HG03469 (cell line): Measurements from ENCODE around the gene SH3BGRL2.

Experiments
- ATAC-seq: cut with Tn5 transposase; IDR thresholded peaks from one replicate; pipeline ENCODE4 v1.9.1; 2021; ENCODE audit warnings: mild to moderate bottlenecking, moderate library complexity, moderate number of reproducible peaks; ENCODE audit not compliant: unreplicated experiment

SH3BGRL2 gene

DNA sequence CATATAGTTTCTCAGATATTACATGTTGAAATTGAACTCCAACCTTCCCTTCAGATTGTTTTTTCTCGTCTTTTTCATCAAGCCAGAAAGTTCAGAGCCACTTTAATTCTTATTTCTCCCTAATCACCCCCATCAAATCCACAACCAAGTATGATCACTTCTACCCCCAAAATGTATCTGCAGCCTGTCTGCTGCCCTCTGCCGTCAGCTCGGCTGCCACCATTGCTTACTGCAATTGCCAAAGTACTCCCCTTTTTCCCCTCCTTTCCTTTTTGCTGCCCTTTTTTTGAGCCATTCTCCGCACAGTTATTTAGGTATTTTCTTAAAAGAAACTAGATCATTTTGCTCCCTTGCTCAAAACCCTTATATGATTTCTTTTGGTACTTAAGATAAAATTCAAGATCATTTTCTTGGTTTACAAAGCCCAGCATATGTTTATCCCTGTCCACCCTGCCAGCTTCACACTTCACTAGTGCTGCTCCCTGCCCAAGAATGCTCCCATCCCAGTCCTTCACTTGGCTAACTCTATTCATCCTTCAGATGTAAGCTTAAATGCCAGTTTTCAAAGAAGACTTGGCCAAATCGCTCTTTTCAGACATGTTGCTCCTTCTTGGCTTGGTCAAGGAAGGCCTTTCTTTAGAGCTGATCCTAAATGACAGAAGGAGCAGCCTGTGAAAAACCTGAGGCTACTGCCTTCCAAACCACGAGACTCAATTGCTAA, 63.7 kb downstream of the SH3BGRL2 start:
- no peak for ATAC-seq

DNA sequence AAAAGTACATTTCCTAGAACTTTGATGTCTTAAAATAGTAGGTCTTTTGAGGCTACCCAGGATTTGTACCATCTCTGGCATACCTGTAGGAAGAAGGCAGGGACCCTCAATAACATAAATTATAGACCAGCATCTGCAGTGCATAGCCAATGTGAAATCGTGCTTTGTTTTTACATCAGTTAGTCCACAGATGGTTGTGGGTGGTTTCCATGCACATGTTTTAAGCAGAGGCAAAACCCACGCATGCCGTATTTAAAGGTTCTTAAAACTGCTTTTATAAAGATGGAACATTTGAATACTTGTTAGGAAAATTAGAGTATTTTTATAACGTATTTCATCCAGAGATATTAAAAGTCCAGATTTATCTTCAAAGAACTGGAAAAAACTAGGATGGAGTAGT, 66.3 kb downstream of the SH3BGRL2 start:
- ATAC-seq: no peak

DNA sequence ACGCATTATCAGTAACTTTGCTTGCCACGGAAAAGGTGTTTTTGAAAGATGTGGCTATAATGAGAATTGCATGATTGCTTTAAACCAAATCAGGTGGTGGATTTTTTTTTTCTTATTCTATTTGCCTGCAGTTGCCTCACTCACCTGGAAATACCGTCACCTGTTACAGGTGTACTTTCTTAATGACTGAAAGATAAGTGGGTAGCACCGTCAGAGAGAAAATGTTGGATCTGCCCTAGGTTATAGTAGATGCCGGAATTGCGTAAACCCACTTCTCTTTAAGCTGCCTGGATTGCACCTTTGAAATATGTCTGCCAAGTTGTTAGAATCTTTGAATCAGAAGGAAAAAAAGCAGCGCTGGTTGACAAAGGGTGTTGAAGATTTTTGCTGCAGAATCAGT, 68.5 kb downstream of the SH3BGRL2 start:
- ATAC-seq: no peak

DNA sequence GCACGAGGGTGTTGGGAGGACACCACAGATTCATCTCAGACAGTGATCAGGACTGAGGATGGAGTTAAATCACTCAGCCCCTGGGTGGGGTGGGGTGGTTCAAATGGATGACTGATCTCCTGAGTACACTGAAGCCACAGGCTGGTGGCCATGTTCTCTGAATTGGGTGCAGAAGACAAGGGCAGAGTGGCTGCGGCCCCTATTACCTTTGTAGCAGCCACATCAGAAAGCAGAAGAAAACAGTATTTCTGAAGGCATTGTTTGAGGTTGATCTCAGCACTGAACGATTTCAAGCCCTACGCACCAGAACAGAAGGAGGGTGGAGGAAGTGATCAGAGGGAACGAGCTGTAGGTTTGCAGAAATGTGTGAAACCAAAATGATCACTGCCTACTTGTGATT, 71.6 kb downstream of the SH3BGRL2 start:
- no peak for ATAC-seq

GRCh38 chr6:79704200-79704599, 73.1 kb downstream of the SH3BGRL2 start:
- ATAC-seq: no peak

- no peak for ATAC-seq
Measured at GRCh38 chr6:79705456-79705995, 74.4 kb downstream of the SH3BGRL2 start.

GRCh38 chr6:79706527-79706926, 75.4 kb downstream of the SH3BGRL2 start:
- ATAC-seq: no peak

GRCh38 chr6:79707621-79708020, 76.5 kb downstream of the SH3BGRL2 start:
- ATAC-seq: no peak

- no peak for ATAC-seq
Measured at GRCh38 chr6:79708095-79708791, 77.1 kb downstream of the SH3BGRL2 start.

DNA sequence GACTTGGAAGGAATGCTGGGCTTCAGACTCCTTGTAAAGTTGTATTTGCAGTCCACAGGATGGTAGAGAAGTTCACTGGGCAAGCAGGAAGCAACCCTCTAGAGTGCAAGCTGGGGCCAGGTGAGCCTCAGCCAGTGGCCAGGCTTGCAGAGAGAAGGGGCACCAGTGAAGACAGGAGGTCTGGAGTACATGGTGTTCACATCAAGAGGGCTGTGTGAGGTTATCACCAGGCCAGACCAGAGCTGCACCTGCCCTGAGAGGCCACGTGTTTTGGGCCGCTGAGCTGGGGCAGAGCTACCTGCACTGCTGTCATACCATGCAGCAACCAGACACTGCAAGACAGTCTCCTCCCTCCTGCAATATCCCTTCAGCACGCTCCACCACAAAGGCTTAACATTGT, 79.0 kb downstream of the SH3BGRL2 start:
- no peak for ATAC-seq

DNA sequence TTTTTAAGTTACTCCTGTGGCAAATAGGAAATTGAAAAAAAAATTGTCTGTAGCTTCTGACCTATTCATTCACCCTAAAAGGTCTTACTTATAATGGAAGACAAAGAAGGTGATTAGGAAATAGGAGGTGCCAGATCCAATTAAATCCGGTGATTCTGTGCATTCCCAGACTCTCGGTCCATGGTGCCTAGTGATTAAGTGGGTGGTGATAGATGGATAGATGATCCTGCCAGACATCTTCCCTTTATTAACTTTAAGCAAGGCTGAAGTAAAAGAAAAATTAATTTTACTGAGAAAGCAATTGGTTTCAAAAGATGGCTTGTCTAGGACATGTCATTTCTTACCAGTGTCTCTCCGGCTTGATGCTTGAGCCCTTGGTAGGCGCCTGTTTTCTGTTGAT, 80.0 kb downstream of the SH3BGRL2 start:
- no peak for ATAC-seq

DNA sequence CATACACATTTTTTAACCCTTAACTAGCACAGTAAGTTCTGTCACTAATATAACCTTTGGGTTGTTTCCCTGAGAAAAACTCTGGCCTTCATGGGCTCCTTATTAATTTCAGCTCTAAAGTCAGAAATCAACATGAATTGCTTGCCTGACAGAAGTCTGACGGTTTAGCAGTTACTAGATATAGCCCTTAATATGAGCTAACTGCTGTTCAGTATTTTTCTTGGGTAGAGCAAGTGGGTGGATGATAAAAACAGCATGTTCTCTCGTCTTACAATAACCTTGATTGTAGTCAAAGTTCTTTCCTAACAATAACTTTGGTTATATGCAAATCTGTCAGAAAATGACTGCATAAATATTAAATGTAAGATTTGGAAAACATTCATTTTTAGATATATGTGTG, 81.0 kb downstream of the SH3BGRL2 start:
- no peak for ATAC-seq

DNA sequence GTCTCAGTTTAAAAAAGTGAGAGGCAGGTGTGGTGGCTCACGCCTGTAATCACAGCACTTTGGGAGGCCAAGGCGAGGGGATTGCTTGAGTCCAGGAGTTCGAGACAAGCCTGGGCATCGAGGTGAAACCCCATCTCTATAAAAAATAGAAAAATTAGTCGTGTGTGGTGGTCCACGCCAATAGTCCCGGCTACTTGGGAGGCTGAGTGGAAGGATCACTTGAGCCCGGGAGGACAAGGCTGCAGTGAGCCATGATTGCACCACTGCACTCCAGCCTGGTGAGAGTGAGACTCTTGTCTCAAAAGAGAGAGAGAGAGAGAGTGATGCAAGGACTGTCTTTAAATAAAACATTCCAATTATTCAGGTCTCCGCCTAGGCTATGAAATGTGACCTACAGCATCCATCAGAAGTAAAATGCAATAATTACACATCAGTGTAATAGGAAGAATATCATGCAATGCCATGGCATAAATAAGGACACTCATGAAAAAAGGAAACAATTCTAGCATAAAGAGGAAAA, 81.5 kb downstream of the SH3BGRL2 start:
- no peak for ATAC-seq

DNA sequence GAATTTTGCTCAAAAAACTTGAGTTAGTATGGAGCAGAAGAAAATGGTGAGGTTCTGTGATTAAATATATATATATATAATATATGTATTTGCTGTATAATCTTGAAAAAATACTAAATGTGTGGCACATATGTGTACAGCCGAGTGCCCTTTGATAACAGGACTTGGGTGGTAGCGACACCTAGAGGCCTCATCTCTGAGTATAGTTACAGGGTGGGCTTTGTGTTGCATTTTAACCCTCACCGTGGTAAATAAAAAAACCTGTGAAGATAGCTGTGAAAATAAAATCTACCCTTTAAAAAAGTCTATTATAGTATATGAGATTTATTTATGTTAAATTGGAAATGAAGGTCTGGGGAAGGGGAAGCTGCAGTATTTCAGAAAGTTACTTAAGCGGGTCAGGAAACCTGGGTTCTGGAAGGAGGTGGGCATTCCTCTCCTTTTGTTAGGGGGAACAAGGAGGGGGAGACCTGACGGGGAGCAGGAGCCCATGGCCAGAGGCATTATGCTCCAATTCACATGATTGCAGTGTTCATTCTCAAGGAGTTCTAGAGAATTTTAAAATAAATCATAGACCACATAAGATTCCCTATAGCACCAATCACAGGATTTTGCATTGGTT, 82.7 kb downstream of the SH3BGRL2 start:
- ATAC-seq: no peak

GRCh38 chr6:79717989-79718388, 86.9 kb downstream of the SH3BGRL2 start:
- no peak for ATAC-seq

- no peak for ATAC-seq
Measured at GRCh38 chr6:79718509-79719247, 87.5 kb downstream of the SH3BGRL2 start.

DNA sequence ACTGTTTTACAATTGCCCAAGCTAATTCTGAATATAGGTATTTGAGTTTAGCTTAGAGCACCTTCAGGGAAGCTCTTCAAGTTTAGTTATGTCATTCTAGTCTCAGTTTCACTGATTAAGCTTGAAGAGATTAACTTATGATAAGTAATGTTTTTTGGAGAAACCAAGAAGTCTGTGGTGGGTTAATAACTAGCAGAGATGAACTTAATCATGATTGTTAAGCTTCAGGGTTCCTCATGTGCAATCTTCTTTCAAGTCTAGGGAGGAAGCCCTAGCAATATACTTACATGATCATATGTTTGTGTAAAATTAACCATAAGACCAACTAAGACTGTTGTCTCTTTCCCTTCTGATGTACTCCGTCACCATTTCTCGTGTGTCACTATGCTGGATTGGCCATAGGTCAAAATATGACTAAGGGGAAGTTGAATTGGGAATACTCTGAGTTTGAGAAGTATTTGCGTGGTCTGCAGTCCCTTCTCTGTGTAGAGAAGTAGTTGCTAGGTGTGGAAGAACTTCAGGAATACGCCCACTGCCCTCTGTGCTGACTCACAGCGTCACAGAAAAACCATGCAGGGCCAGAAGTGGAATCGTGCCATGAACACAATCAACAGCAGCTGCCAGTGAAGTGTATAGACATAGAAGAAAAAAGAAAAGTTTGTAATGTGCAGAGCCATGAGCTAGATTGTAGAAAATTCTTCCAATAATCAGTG, 88.3 kb downstream of the SH3BGRL2 start:
- no peak for ATAC-seq

GRCh38 chr6:79724816-79725215, 93.7 kb downstream of the SH3BGRL2 start:
- no peak for ATAC-seq

DNA sequence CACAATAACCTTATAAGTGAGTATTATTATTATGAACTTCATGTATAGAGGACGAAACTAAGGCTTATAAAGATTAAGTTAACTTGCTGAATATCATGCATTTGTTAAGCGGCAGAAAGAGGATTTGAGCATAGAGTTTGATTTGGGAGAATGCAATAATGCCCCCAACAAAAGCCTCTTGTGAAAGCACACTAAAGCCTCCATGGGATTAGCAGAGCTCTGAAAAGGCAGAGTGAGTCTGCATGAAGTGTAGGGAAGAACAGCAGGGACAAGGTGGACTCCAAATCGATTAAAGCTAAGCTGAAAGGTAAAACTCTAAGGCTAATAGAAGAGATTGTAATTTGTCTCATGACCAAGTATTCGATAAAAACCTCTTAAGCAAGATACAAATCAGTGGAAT, 100.3 kb downstream of the SH3BGRL2 start:
- no peak for ATAC-seq

- no peak for ATAC-seq
Measured at GRCh38 chr6:79733388-79733787, 102.3 kb downstream of the SH3BGRL2 start.
